Neural cell (in vitro differentiated cells): ENCODE measurements around the gene DCANP1. TPM values are rescaled to one million over a fixed set of nuclear protein-coding genes. Genes with fewer than 3 reads are reported as not detected.

Experiments used
- H2AFZ ChIP-seq: fragments of 200-600, 300-800 bp; sonication (generic), shearing (Covaris generic); 2 replicates; pipeline ENCODE4 v1.6.0; 2014; ENCODE audit warnings: low read depth, mild to moderate bottlenecking, antibody characterized with exemption, low read length, moderate library complexity
- H3F3A ChIP-seq: fragments of 200-600 bp; shearing (Covaris generic); 2 replicates; pipeline ENCODE4 v1.6.1; 2016; ENCODE audit warnings: mild to moderate bottlenecking, moderate library complexity, mixed read lengths, antibody characterized with exemption, low read length; ENCODE audit not compliant: insufficient read depth, poor library complexity, severe bottlenecking
- H3K27ac ChIP-seq: fragments of 200-600, 300-800 bp; sonication (generic), shearing (Covaris generic); 2 replicates; pipeline ENCODE4 v1.5.1; 2014; ENCODE audit warnings: mild to moderate bottlenecking, low read length, moderate library complexity
- H3K27me3 ChIP-seq: fragments of 300-800, 200-600 bp; sonication (generic), shearing (Covaris generic); 2 replicates; pipeline ENCODE4 v1.6.0; 2014; ENCODE audit warnings: mild to moderate bottlenecking, low read depth, low read length, moderate library complexity; ENCODE audit not compliant: insufficient read depth
- H3K36me3 ChIP-seq: fragments of 300-800, 200-600 bp; sonication (generic), shearing (Covaris generic); 2 replicates; pipeline ENCODE4 v1.5.1; 2014; ENCODE audit warnings: mild to moderate bottlenecking, antibody characterized with exemption, low read length, moderate library complexity; ENCODE audit not compliant: insufficient read depth
- H3K4me2 ChIP-seq: fragments of 300-800, 200-600 bp; sonication (generic), shearing (Covaris generic); 2 replicates; pipeline ENCODE4 v1.6.0; 2014; ENCODE audit warnings: mild to moderate bottlenecking, low read length
- H3K4me3 ChIP-seq: fragments of 300-800, 200-600 bp; sonication (generic), shearing (Covaris generic); 2 replicates; pipeline ENCODE4 v1.5.1; 2014; ENCODE audit warnings: mild to moderate bottlenecking, low read length, moderate library complexity
- H3K79me2 ChIP-seq: fragments of 200-600 bp; shearing (Covaris generic); replicated peaks from 2 replicates; pipeline ENCODE4 v1.6.0; 2014; ENCODE audit warnings: mild to moderate bottlenecking, low read length, moderate library complexity; ENCODE audit not compliant: insufficient read depth
- H3K9ac ChIP-seq: fragments of 300-800, 200-600 bp; sonication (generic), shearing (Covaris generic); 2 replicates; pipeline ENCODE4 v1.6.1; 2016; ENCODE audit warnings: mild to moderate bottlenecking, low read length, mixed read lengths
- H3K9me2 ChIP-seq: fragments of 200-600 bp; shearing (Covaris generic); 2 replicates; pipeline ENCODE4 v1.6.1; 2016; ENCODE audit warnings: mild to moderate bottlenecking, low read length, mixed read lengths; ENCODE audit not compliant: insufficient read depth
- H3K9me3 ChIP-seq: fragments of 200-600, 300-800 bp; sonication (generic), shearing (Covaris generic); 2 replicates; pipeline ENCODE4 v1.6.1; 2016; ENCODE audit warnings: mild to moderate bottlenecking, mixed run types, low read length, moderate library complexity, mixed read lengths
- H4K20me1 ChIP-seq: fragments of 200-600 bp; shearing (Covaris generic); 2 replicates; pipeline ENCODE4 v1.6.1; 2016; ENCODE audit warnings: mild to moderate bottlenecking, mixed run types; ENCODE audit not compliant: insufficient read depth
- EP300 ChIP-seq: fragments of 450-650 bp; conservative IDR thresholded peaks from 2 replicates; pipeline ENCODE4 v1.6.1; 2014; ENCODE audit warnings: antibody characterized with exemption, mild to moderate bottlenecking, moderate library complexity; ENCODE audit not compliant: poor library complexity, severe bottlenecking
- EZH2 ChIP-seq: fragments of 200-600, 300-800 bp; shearing (Covaris generic), sonication (generic); IDR thresholded peaks from 2 replicates; pipeline ENCODE4 v1.6.1; 2014; ENCODE audit warnings: antibody characterized with exemption, low read length, borderline replicate concordance, mild to moderate bottlenecking; ENCODE audit not compliant: insufficient read depth, poor library complexity, severe bottlenecking
- MXI1 ChIP-seq: fragments of 450-650 bp; conservative IDR thresholded peaks from 2 replicates; pipeline ENCODE4 v1.6.1; 2014; ENCODE audit warnings: antibody characterized with exemption, mild to moderate bottlenecking; ENCODE audit not compliant: poor library complexity, severe bottlenecking
- POLR2AphosphoS5 ChIP-seq: IDR thresholded peaks from 2 replicates; pipeline ENCODE4 v1.6.1; 2012
- RAD21 ChIP-seq: fragments of 450-650 bp; conservative IDR thresholded peaks from 2 replicates; pipeline ENCODE4 v1.6.1; 2014; ENCODE audit warnings: antibody characterized with exemption, mild to moderate bottlenecking, moderate library complexity
- REST ChIP-seq: IDR thresholded peaks from 2 replicates; pipeline ENCODE4 v1.6.1; 2012; ENCODE audit warnings: borderline replicate concordance
- SMC3 ChIP-seq: fragments of 450-650 bp; conservative IDR thresholded peaks from 2 replicates; pipeline ENCODE4 v1.6.1; 2014; ENCODE audit warnings: antibody characterized with exemption, mild to moderate bottlenecking, moderate library complexity; ENCODE audit not compliant: poor library complexity
- TAF1 ChIP-seq: IDR thresholded peaks from 2 replicates; pipeline ENCODE4 v1.6.1; 2012; ENCODE audit warnings: low read depth
- polyA plus RNA-seq: library from polyadenylated mRNA; depleted of rRNA; stranded (reverse); fragments of >200 nt; gene quantifications from 2 replicates; pipeline ENCODE4 v1.2.3, GENCODE V29; 2014
- TF ChIP-seq, protein P1 (sequence below): fragments of 450-650 bp; IDR thresholded peaks from 2 replicates; pipeline ENCODE4 v1.5.1; 2014; ENCODE audit warnings: antibody characterized with exemption, mild to moderate bottlenecking, moderate library complexity; ENCODE audit not compliant: poor library complexity, severe bottlenecking

DCANP1 gene
- polyA plus RNA-seq, 1 donor from 2014 or later = not detected

GRCh38 chr5:135439231-135440205 is 7.6 kb downstream of the DCANP1 start:
- Histone ChIP-seq H3K9me2 (no peaks in the 10 kb centered on the region), H4K20me1 (no peaks in the 10 kb centered on the region), H3F3A (no peaks in the 10 kb centered on the region), H3K27me3 (no peaks in the 10 kb centered on the region), H3K9me3 (no peaks in the 10 kb centered on the region), H3K36me3 (no peaks in the 10 kb centered on the region), H3K27ac (no peak overlapping the region), H2AFZ (no peak overlapping the region), H3K4me3 (no peak overlapping the region), H3K4me2 (no peak overlapping the region), H3K9ac (no peak overlapping the region), H3K79me2 (no peaks in the 10 kb centered on the region)
- TF ChIP-seq RAD21 (no peak), EZH2 (no peak), TAF1 (no peak), SMC3 (no peak), POLR2AphosphoS5 (no peak), MXI1 (no peak), EP300 (no peak), REST (no peak)
- TF ChIP-seq, protein P1, sequence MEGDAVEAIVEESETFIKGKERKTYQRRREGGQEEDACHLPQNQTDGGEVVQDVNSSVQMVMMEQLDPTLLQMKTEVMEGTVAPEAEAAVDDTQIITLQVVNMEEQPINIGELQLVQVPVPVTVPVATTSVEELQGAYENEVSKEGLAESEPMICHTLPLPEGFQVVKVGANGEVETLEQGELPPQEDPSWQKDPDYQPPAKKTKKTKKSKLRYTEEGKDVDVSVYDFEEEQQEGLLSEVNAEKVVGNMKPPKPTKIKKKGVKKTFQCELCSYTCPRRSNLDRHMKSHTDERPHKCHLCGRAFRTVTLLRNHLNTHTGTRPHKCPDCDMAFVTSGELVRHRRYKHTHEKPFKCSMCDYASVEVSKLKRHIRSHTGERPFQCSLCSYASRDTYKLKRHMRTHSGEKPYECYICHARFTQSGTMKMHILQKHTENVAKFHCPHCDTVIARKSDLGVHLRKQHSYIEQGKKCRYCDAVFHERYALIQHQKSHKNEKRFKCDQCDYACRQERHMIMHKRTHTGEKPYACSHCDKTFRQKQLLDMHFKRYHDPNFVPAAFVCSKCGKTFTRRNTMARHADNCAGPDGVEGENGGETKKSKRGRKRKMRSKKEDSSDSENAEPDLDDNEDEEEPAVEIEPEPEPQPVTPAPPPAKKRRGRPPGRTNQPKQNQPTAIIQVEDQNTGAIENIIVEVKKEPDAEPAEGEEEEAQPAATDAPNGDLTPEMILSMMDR = no peak

DNA sequence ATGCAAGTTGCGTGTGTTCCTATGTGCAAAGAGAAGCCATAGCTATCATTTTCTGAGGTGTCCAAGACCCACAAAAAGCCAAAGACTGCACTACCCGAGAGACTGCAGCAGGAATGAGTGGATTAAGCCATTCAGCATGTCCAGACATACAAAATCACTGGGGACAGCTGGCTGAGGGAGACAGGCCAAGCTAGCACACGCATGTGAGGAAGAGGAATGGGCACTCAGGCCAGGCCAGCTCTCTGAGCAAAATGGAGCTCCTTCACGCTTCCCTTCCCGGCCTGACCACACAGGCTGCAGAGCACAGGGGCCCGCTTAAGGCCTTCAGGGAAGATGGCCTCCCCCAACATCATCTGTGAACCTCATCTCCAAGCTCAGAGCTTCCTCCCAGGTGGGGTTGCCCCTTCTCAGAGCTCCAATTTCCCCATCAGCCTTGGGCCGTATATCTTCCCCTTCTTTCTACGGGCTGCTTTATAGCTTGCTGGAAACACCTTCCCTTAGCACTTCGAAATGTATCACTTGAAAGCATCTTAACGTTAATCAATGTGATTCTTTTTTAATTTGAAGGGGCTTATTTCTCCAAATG is 8.4 kb downstream of the DCANP1 start:
- no peaks in the 10 kb centered on the region for H3K36me3 ChIP-seq
- H3K4me3 ChIP-seq = no peak overlapping the region
- H2AFZ ChIP-seq = no peak overlapping the region
- no peak overlapping the region for H3K9ac ChIP-seq
- H3F3A ChIP-seq = no peaks in the 10 kb centered on the region
- H3K27ac ChIP-seq = no peak overlapping the region
- H3K27me3 ChIP-seq = no peaks in the 10 kb centered on the region
- no peaks in the 10 kb centered on the region for H3K9me2 ChIP-seq
- H3K4me2 ChIP-seq = no peak overlapping the region
- no peaks in the 10 kb centered on the region for H3K79me2 ChIP-seq
- no peaks in the 10 kb centered on the region for H3K9me3 ChIP-seq
- TF ChIP-seq EZH2 (no peak), REST (no peak), SMC3 (no peak), EP300 (no peak)
- TF ChIP-seq, protein P1 = no peak
- no peaks in the 10 kb centered on the region for H4K20me1 ChIP-seq
